ENCODE results near the gene CCDC91.

DNA sequence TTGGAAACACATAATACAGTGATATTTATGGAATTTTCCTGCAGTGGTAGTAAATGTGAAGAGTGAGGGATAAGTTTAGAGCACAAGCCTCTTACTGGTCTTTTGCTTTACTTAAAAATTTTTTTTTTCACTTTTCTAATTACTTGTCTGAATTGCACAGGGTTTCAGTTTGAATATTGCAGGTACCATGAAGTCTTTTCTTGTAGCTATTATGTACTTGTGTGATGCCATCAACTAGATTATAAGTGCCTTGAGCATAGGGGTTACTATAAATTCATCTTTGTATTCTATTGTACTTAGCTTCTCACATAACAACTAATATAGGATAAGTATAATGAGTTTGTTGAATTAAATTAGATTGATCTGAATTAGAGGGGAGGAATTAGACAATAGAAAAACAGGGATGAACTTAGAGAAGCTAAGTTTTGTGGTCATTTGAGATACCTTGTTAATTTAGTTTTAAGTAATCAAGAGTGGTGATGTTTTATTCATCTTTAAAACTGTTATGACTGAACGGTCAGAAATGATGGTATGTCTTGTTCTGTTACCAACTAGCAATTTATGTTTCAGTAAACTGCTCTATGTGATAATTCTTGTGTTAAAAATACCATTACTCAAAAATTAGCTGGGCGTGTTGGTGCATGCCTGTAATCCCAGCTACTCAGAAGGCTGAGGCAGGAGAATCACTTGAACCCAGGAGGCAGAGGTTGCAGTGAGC lies 42.1 kb downstream of the CCDC91 start:
- TF ChIP-seq FOXA1 (IDR thresholded peaks at IDR 0.05) (no peak), FOXM1 (IDR thresholded peaks at IDR 0.05; ENCODE audit: borderline replicate concordance) (no peak), SP1 (IDR thresholded peaks at IDR 0.05) (no peak), BHLHE40 (IDR thresholded peaks at IDR 0.05; ENCODE audit: borderline replicate concordance) (no peak), ELF4 (IDR thresholded peaks at IDR 0.05) (no peak), FOXK2 (IDR thresholded peaks at IDR 0.05) (no peak), HDGF (IDR thresholded peaks at IDR 0.05; ENCODE audit: borderline replicate concordance) (no peak), SUZ12 (IDR thresholded peaks at IDR 0.05) (no peak), LEF1 (IDR thresholded peaks at IDR 0.05; ENCODE audit: borderline replicate concordance) (no peak)
- TF ChIP-seq, protein P1, sequence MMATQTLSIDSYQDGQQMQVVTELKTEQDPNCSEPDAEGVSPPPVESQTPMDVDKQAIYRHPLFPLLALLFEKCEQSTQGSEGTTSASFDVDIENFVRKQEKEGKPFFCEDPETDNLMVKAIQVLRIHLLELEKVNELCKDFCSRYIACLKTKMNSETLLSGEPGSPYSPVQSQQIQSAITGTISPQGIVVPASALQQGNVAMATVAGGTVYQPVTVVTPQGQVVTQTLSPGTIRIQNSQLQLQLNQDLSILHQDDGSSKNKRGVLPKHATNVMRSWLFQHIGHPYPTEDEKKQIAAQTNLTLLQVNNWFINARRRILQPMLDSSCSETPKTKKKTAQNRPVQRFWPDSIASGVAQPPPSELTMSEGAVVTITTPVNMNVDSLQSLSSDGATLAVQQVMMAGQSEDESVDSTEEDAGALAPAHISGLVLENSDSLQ (IDR thresholded peaks at IDR 0.05): no peak
